GM12865 (cell line): Measurements from ENCODE around the gene TBX5.

Source experiments
- DNase-seq: peaks from one replicate; pipeline ENCODE4 v3.0.0; 2010; ENCODE audit warnings: low read depth
- H3K4me3 ChIP-seq: 2 replicates; pipeline ENCODE4 v1.5.1; 2011; ENCODE audit warnings: mild to moderate bottlenecking, low read depth, low read length, control low read depth
- CTCF ChIP-seq: IDR thresholded peaks from 2 replicates; pipeline ENCODE4 v1.5.1; 2011; ENCODE audit warnings: low read length, control low read depth, low read depth, inconsistent platforms; ENCODE audit not compliant: insufficient read depth; ENCODE audit errors: missing control alignments

Gene TBX5

GRCh38 chr12:114339626-114340025 is 66.3 kb downstream of the TBX5 start:
- no peak overlapping the region for H3K4me3 ChIP-seq
- DNase-seq, result no peak
- TF ChIP-seq CTCF, result no peak

GRCh38 chr12:114335607-114336006 is 70.3 kb downstream of the TBX5 start:
- H3K4me3 ChIP-seq, result no peak overlapping the region
- no peak for DNase-seq
- TF ChIP-seq CTCF, result no peak

- no peak for DNase-seq
These were observed 71.5 kb downstream of the TBX5 start for GRCh38 chr12:114334395-114334794.

GRCh38 chr12:114328292-114328691 is 77.7 kb downstream of the TBX5 start:
- TF ChIP-seq CTCF, result no peak
- no peak overlapping the region for H3K4me3 ChIP-seq
- no peak for DNase-seq

More at GRCh38 chr12:114334395-114334794, 71.5 kb downstream of the TBX5 start:
- no peak overlapping the region for H3K4me3 ChIP-seq
- TF ChIP-seq CTCF, result no peak

- TF ChIP-seq CTCF, result no peak
- no peak for DNase-seq
- H3K4me3 ChIP-seq, result no peak overlapping the region
These were observed 78.2 kb downstream of the TBX5 start for GRCh38 chr12:114327765-114328164.

GRCh38 chr12:114321524-114321923 is 84.4 kb downstream of the TBX5 start:
- no peak for DNase-seq
- TF ChIP-seq CTCF, result no peak
- H3K4me3 ChIP-seq, result no peak overlapping the region

- TF ChIP-seq CTCF, result no peak
- H3K4me3 ChIP-seq, result no peak overlapping the region
These were observed 85.0 kb downstream of the TBX5 start for GRCh38 chr12:114320968-114321367.

More at GRCh38 chr12:114320968-114321367, 85.0 kb downstream of the TBX5 start:
- no peak for DNase-seq
